Epithelial cell of esophagus (primary cell): ENCODE data around the gene ARIH2.

Experiments
- DNase-seq: peaks from one replicate; pipeline ENCODE4 v3.0.0; 2010; ENCODE audit warnings: low read depth
- H3K4me3 ChIP-seq: 2 replicates; pipeline ENCODE4 v1.5.1; 2011; ENCODE audit warnings: mild to moderate bottlenecking, low read length, control low read depth
- CTCF ChIP-seq: IDR thresholded peaks from 2 replicates; pipeline ENCODE4 v1.5.1; 2011; ENCODE audit warnings: low read depth, mild to moderate bottlenecking, low read length, control low read depth, inconsistent platforms; ENCODE audit not compliant: insufficient read depth; ENCODE audit errors: missing control alignments

The ARIH2 gene

GRCh38 chr3:48918388-48919214 is at the start of gene ARIH2:
Gene ARIH2 (plus strand): TSS chr3:48918842. CDS start chr3:48927559, 8,717 bp downstream.
- peak; percentile 89 for DNase-seq
- H3K4me3 ChIP-seq: peak within 1 kb of the TSS; percentile 73
- TF ChIP-seq CTCF: no peak

GRCh38 chr3:48877671-48878070 is 41.0 kb upstream of the ARIH2 start:
- no peak overlapping the region for H3K4me3 ChIP-seq
- peak; percentile 39 for DNase-seq
- no peak for TF ChIP-seq CTCF

GRCh38 chr3:48879307-48879993 is 39.2 kb upstream of the ARIH2 start:
- DNase-seq: no peak
- TF ChIP-seq CTCF: no peak
- no peak overlapping the region for H3K4me3 ChIP-seq

GRCh38 chr3:48879994-48880377 is 38.7 kb upstream of the ARIH2 start:
- DNase-seq: no peak
- no peak overlapping the region for H3K4me3 ChIP-seq
- no peak for TF ChIP-seq CTCF

GRCh38 chr3:48881006-48881405 is 37.6 kb upstream of the ARIH2 start:
- TF ChIP-seq CTCF: no peak
- DNase-seq: no peak
- H3K4me3 ChIP-seq: no peak overlapping the region

GRCh38 chr3:48881652-48882114 is 37.0 kb upstream of the ARIH2 start:
- TF ChIP-seq CTCF: no peak
- H3K4me3 ChIP-seq: no peak overlapping the region
- no peak for DNase-seq
